Activated CD4-positive, alpha-beta memory T cell treated with anti-CD3 and anti-CD28 coated beads for 36 hours (primary cell): ENCODE measurements around the gene GSG1L. TPM values are rescaled to one million over a fixed set of nuclear protein-coding genes. Genes with fewer than 3 reads are reported as not detected.

Experiments used
- CTCF ChIA-PET: fragments of 350-600 bp; sonication (Branson Sonifier 250); formaldehyde crosslinking; loops from one replicate; lab custom pipeline; 2021; ENCODE audit warnings: antibody characterized with exemption, inconsistent platforms; lab: Charles Lee
- POLR2A ChIA-PET: fragments of 350-600 bp; sonication (Branson Sonifier 250); formaldehyde crosslinking; loops from one replicate; lab custom pipeline; 2021; ENCODE audit warnings: antibody characterized with exemption; lab: Charles Lee
- DNase-seq: peaks from one replicate; pipeline ENCODE4 v3.0.0-alpha.2; 2020
- H3K27ac Mint-ChIP-seq: one replicate; pipeline ENCODE4 v1.8.0; 2021; ENCODE audit warnings: mixed read lengths
- H3K27me3 Mint-ChIP-seq: one replicate; pipeline ENCODE4 v1.8.0; 2021; ENCODE audit warnings: mixed read lengths
- H3K36me3 Mint-ChIP-seq: one replicate; pipeline ENCODE4 v1.8.0; 2021; ENCODE audit warnings: mixed read lengths
- H3K4me1 Mint-ChIP-seq: one replicate; pipeline ENCODE4 v1.8.0; 2021; ENCODE audit warnings: low read depth, mixed read lengths
- H3K4me3 Mint-ChIP-seq: one replicate; pipeline ENCODE4 v1.8.0; 2021; ENCODE audit warnings: mild to moderate bottlenecking, mixed read lengths
- H3K9me3 Mint-ChIP-seq: one replicate; pipeline ENCODE4 v1.8.0; 2021; ENCODE audit warnings: mixed read lengths
- intact Hi-C: fragments of 100-400 bp; cut with micrococcal nuclease; formaldehyde crosslinking; loops from one replicate; pipeline ENCODE4 v1.15.1; 2023
- total RNA-seq, 2 experiments: library from RNA; stranded (reverse); gene quantifications; one replicate each; pipeline ENCODE4 v1.2.3, GENCODE V29; 2021

The GSG1L gene
- total RNA-seq, 2 experiments from 2014 or later: 0.26 to 0.44 TPM

GRCh38 chr16:27770271-27771196, 293.0 kb downstream of the GSG1L start:
- intact Hi-C loops: no loop called here
- H3K36me3 Mint-ChIP-seq: peaks cover 2% of the 10 kb centered on the region
- H3K27me3 Mint-ChIP-seq: no peaks in the 10 kb centered on the region

DNA sequence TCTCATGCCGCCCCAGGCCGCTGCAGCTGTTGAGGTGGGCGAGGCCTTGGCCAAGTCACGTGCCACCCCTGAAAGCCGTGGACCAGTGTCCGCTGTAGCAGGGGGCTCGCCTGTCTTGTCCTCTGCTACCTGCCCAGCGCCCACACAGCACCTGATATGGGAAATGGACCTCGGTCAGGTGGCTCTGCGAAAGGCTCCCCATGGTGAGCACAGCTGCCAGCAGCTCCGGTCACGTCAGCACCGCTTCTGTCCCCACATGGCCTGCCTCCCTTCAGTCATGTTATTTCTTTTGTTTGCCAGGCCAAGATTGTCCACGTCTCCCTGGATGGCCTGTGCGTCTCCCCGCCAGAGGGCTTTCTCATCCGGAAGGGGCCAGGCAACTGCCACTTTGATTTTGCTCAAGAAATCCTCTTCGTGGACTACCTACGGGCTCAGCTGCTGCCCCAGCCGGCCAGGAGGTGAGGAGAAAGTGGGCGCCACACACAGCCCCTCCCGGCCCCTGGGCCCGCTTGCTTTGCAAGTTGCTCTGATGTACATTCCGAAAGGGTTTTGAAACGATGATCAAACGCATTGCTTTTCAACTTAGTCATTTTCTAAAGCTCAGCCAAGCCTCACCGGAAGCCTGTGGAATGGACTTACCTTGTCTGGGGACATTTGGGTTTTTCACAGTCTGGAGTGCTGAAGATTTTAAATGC, 293.8 kb downstream of the GSG1L start:
- H3K4me3 Mint-ChIP-seq: no peak overlapping the region
- H3K9me3 Mint-ChIP-seq: no peaks in the 10 kb centered on the region
- H3K27me3 Mint-ChIP-seq: no peaks in the 10 kb centered on the region
- H3K27ac Mint-ChIP-seq: no peak overlapping the region
- ChIA-PET CTCF (no interaction called here), POLR2A (no interaction called here)
- intact Hi-C loops: no loop called here
- H3K4me1 Mint-ChIP-seq: no peaks in the 10 kb centered on the region
- H3K36me3 Mint-ChIP-seq: peaks cover 4% of the 10 kb centered on the region
- no peak for DNase-seq

More at GRCh38 chr16:27770271-27771196, 293.0 kb downstream of the GSG1L start:
- no peaks in the 10 kb centered on the region for H3K4me1 Mint-ChIP-seq
- no peak for DNase-seq
- ChIA-PET POLR2A (no interaction called here), CTCF (no interaction called here)
- no peaks in the 10 kb centered on the region for H3K9me3 Mint-ChIP-seq
- H3K27ac Mint-ChIP-seq: no peak overlapping the region
- no peak overlapping the region for H3K4me3 Mint-ChIP-seq

GRCh38 chr16:27768651-27769272, 294.8 kb downstream of the GSG1L start:
- Mint-ChIP-seq H3K36me3 (peaks cover 13% of the 10 kb centered on the region), H3K27ac (no peak overlapping the region), H3K9me3 (no peaks in the 10 kb centered on the region), H3K27me3 (no peaks in the 10 kb centered on the region), H3K4me1 (no peaks in the 10 kb centered on the region), H3K4me3 (no peak overlapping the region)
- ChIA-PET POLR2A (no interaction called here), CTCF (no interaction called here)
- DNase-seq: no peak
- intact Hi-C loops: no loop called here

GRCh38 chr16:27767971-27768591, 295.4 kb downstream of the GSG1L start:
- Mint-ChIP-seq H3K27ac (no peak overlapping the region), H3K4me3 (no peak overlapping the region), H3K9me3 (no peaks in the 10 kb centered on the region), H3K27me3 (no peaks in the 10 kb centered on the region), H3K4me1 (no peaks in the 10 kb centered on the region), H3K36me3 (peaks cover 15% of the 10 kb centered on the region)
- POLR2A ChIA-PET: no interaction called here
- no peak for DNase-seq
- intact Hi-C loops: no loop called here
- CTCF ChIA-PET: no interaction called here

DNA sequence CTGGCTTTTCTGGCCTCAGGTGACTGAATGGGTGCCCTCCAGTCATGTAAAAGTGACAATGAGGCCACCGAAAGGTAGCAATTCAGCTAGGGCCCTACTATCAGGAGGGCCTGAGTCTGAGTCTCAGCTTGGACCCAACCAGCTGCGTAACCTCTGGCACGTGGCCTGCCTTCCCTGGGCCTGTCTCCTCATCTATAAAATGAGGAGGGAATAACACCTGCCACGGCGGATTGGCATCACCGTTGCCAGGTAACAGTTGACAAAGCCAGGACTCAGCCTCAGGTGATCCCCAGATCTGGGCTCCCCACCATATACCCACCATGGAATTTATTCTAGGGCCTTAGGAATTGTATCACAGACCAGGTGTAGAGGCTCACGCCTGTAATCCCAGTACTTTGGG, 296.4 kb downstream of the GSG1L start:
- ChIA-PET CTCF (no interaction called here), POLR2A (no interaction called here)
- no peaks in the 10 kb centered on the region for H3K27me3 Mint-ChIP-seq
- intact Hi-C loops: no loop called here
- H3K9me3 Mint-ChIP-seq: no peaks in the 10 kb centered on the region
- H3K4me1 Mint-ChIP-seq: no peaks in the 10 kb centered on the region
- no peak overlapping the region for H3K27ac Mint-ChIP-seq
- DNase-seq: no peak
- H3K36me3 Mint-ChIP-seq: peaks cover 21% of the 10 kb centered on the region
- H3K4me3 Mint-ChIP-seq: no peak overlapping the region

- H3K27ac Mint-ChIP-seq: no peak overlapping the region
- no peaks in the 10 kb centered on the region for H3K4me1 Mint-ChIP-seq
- no peaks in the 10 kb centered on the region for H3K27me3 Mint-ChIP-seq
- DNase-seq: no peak
- H3K36me3 Mint-ChIP-seq: peaks cover 25% of the 10 kb centered on the region
- intact Hi-C loops: no loop called here
- no peak overlapping the region for H3K4me3 Mint-ChIP-seq
- CTCF ChIA-PET: no interaction called here
- H3K9me3 Mint-ChIP-seq: no peaks in the 10 kb centered on the region
- POLR2A ChIA-PET: no interaction called here
These were observed 297.1 kb downstream of the GSG1L start for GRCh38 chr16:27766236-27766925.

- peaks cover 33% of the 10 kb centered on the region for H3K36me3 Mint-ChIP-seq
These were observed 298.4 kb downstream of the GSG1L start for GRCh38 chr16:27764869-27765675.

DNA sequence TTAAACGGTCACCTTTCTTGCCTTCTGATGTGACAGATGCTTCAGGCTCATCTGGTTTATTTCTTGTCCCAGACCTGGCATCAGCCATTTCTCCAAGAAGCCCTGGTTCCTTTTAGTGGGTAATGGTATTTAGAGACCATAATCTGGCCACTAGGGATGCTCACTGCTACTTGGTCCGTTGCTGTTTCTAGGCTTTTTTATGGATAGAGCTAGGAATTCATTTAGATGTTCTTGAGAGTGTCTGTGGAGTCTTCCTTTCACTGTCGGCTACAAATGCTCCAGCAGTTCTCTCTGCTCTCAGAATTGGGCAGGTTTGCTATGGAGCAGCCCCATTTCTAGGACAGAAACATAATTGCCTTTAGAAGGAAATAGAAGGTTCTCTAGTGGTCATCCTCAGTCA, 299.1 kb downstream of the GSG1L start:
- Mint-ChIP-seq H3K4me1 (no peaks in the 10 kb centered on the region), H3K36me3 (peaks cover 33% of the 10 kb centered on the region), H3K27me3 (no peaks in the 10 kb centered on the region), H3K4me3 (no peak overlapping the region), H3K9me3 (no peaks in the 10 kb centered on the region), H3K27ac (no peak overlapping the region)
- no peak for DNase-seq
- intact Hi-C loops: no loop called here
- ChIA-PET CTCF (no interaction called here), POLR2A (no interaction called here)

More at GRCh38 chr16:27764869-27765675, 298.4 kb downstream of the GSG1L start:
- intact Hi-C loops: no loop called here
- Mint-ChIP-seq H3K27ac (no peak overlapping the region), H3K4me1 (no peaks in the 10 kb centered on the region), H3K27me3 (no peaks in the 10 kb centered on the region), H3K4me3 (no peak overlapping the region), H3K9me3 (no peaks in the 10 kb centered on the region)
- CTCF ChIA-PET: no interaction called here
- DNase-seq: no peak
- POLR2A ChIA-PET: interaction anchor here (0.7 kb wide), 1 partner anchor 42 kb away, joined by 3 read pairs; no protein-coding TSS in a partner anchor

GRCh38 chr16:27762441-27762840, 301.1 kb downstream of the GSG1L start:
- CTCF ChIA-PET: no interaction called here
- H3K27ac Mint-ChIP-seq: no peak overlapping the region
- intact Hi-C loops: no loop called here
- H3K4me1 Mint-ChIP-seq: no peaks in the 10 kb centered on the region
- peaks cover 31% of the 10 kb centered on the region for H3K36me3 Mint-ChIP-seq
- H3K4me3 Mint-ChIP-seq: no peak overlapping the region
- POLR2A ChIA-PET: no interaction called here
- H3K9me3 Mint-ChIP-seq: no peaks in the 10 kb centered on the region
- no peaks in the 10 kb centered on the region for H3K27me3 Mint-ChIP-seq
- DNase-seq: no peak

- CTCF ChIA-PET: no interaction called here
- H3K27ac Mint-ChIP-seq: no peak overlapping the region
These were observed 301.7 kb downstream of the GSG1L start for GRCh38 chr16:27761816-27762215.

DNA sequence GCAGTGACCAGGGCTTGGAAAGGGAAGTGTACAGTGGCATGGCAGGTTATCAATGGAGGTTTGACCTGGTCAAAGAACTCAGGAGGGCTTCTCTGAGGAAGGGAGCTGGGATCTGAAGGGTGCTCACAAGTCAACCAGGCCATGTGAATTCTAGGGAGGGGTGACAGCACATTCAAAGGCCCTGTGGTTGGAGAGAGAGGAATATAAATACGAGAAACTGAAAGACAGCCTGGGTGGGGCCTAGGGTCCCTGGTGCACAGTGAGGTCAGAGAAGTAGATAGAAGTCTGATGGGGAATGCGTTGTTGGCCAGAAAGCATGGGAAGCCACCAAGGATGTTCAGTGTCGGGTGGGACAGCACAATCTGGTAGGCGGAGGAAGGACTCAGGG, 302.7 kb downstream of the GSG1L start:
- intact Hi-C loops: no loop called here
- no peak overlapping the region for H3K27ac Mint-ChIP-seq
- H3K36me3 Mint-ChIP-seq: peaks cover 31% of the 10 kb centered on the region
- no peaks in the 10 kb centered on the region for H3K27me3 Mint-ChIP-seq
- H3K4me3 Mint-ChIP-seq: no peak overlapping the region
- no peak for DNase-seq
- H3K9me3 Mint-ChIP-seq: no peaks in the 10 kb centered on the region
- ChIA-PET CTCF (interaction anchor here (0.6 kb wide), 1 partner anchor 12 kb away, joined by 3 read pairs; no protein-coding TSS in a partner anchor), POLR2A (no interaction called here)
- no peaks in the 10 kb centered on the region for H3K4me1 Mint-ChIP-seq

More at GRCh38 chr16:27761816-27762215, 301.7 kb downstream of the GSG1L start:
- intact Hi-C loops: no loop called here
- Mint-ChIP-seq H3K4me1 (no peaks in the 10 kb centered on the region), H3K36me3 (peaks cover 31% of the 10 kb centered on the region), H3K27me3 (no peaks in the 10 kb centered on the region), H3K4me3 (no peak overlapping the region), H3K9me3 (no peaks in the 10 kb centered on the region)
- POLR2A ChIA-PET: no interaction called here
- no peak for DNase-seq
